Tibial nerve (tissue), 4 donors: ENCODE results near the gene EXOC4. TPM values are rescaled to one million over a fixed set of nuclear protein-coding genes. Genes with fewer than 3 reads are reported as not detected.

ENCODE experiments used
- DNase-seq, 2 donors: peaks; one replicate each; pipeline ENCODE4 v3.0.0-alpha.2; 2019; ENCODE audit warnings: low spot score in 2 of 2
- H3K27ac ChIP-seq, 4 donors: fragments of 200-600 bp; sonication (generic) in 3 of 4; one replicate each; pipeline ENCODE4 v1.5.1; 2017 to 2019; ENCODE audit warnings: mild to moderate bottlenecking in 1 of 4
- H3K27me3 ChIP-seq, 2 donors: fragments of 200-600 bp; sonication (generic) in 1 of 2; one replicate each; pipeline versions ENCODE4 v1.5.1 to v1.6.0; 2017 to 2019
- H3K36me3 ChIP-seq, 3 donors: fragments of 200-600 bp; sonication (generic); one replicate each; pipeline ENCODE4 v1.5.1; 2018 to 2019
- H3K4me1 ChIP-seq, 4 donors: fragments of 200-600 bp; sonication (generic) in 3 of 4; one replicate each; pipeline ENCODE4 v1.5.1; 2017 to 2019
- H3K4me3 ChIP-seq, 4 donors: fragments of 200-600 bp; sonication (generic) in 3 of 4; one replicate each; pipeline ENCODE4 v1.5.1; 2017 to 2019; ENCODE audit warnings: mild to moderate bottlenecking in 1 of 4, moderate library complexity in 1 of 4
- H3K9me3 ChIP-seq, 4 donors: fragments of 200-600 bp; sonication (generic) in 3 of 4; one replicate each; pipeline ENCODE4 v1.5.1; 2017 to 2019
- CTCF ChIP-seq, 5 experiments: fragments of 200-600 bp in 3 of 5; fragments of 450-650 bp in 2 of 5; sonication (generic) in 3 of 5; IDR thresholded peaks; one replicate each; pipeline ENCODE4 v1.5.1; 2016 to 2019; ENCODE audit warnings: antibody characterized with exemption in 5 of 5, mild to moderate bottlenecking in 3 of 5, moderate library complexity in 2 of 5
- EP300 ChIP-seq, 2 donors: sonication (generic); formaldehyde crosslinking; IDR thresholded peaks; one replicate each; pipeline ENCODE4 v1.6.1; 2017; ENCODE audit warnings: antibody characterized with exemption in 2 of 2, mild to moderate bottlenecking in 1 of 2
- POLR2A ChIP-seq, 2 donors: fragments of 450-650 bp; IDR thresholded peaks; one replicate each; pipeline ENCODE4 v1.6.1; 2017; ENCODE audit warnings: antibody characterized with exemption in 2 of 2, mild to moderate bottlenecking in 2 of 2, moderate library complexity in 2 of 2
- WGBS, 2 donors: methylation state at CpG; one replicate each; pipeline ENCODE4 v1.1.5; 2018; 5-methylcytosine and 5-hydroxymethylcytosine counted together
- total RNA-seq, 4 donors: library from RNA; depleted of rRNA; stranded (reverse); fragments of >200 nt; gene quantifications; one replicate each; pipeline ENCODE4 v1.1.0, GENCODE V29; 2016

The EXOC4 gene
- total RNA-seq, 4 donors from 2014 or later = 70.0 to 104 (median 85.8) TPM

DNA sequence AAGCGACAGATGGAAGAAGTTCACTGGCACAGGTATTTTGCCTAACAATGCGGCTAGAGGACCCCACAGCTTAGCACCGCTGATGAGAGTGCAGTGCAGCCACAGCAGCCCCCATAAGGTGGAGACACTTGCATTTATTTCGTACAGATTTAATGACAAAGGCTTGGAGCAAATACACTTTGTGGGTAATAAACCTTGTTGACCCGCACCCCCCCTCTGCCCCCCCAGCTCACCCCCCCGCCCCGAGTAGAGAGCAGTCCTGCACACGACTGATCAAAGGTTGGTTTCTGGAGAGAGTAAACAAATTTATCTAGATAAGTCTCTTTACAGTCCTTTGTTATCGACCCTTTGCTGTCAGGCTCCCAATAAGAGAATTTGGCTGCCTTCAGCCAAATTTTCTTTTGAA lies 777.6 kb downstream of the EXOC4 start:
- Histone ChIP-seq H3K4me3 (no peak overlapping the region), H3K27me3 (no peaks in the 10 kb centered on the region), H3K9me3 (no peaks in the 10 kb centered on the region), H3K36me3 (peaks cover 0 to 5% (median 0%) of the 10 kb centered on the region in 3 donors), H3K27ac (no peak overlapping the region), H3K4me1 (no peaks in the 10 kb centered on the region)
- TF ChIP-seq POLR2A (IDR thresholded peaks at IDR 0.05) (no peak), EP300 (IDR thresholded peaks at IDR 0.05) (no peak), CTCF (IDR thresholded peaks at IDR 0.05) (no peak)
- 73 to 86% methylated on average over 9 of the region's 9 CpGs for WGBS, 2 donors
- no peak for DNase-seq

DNA sequence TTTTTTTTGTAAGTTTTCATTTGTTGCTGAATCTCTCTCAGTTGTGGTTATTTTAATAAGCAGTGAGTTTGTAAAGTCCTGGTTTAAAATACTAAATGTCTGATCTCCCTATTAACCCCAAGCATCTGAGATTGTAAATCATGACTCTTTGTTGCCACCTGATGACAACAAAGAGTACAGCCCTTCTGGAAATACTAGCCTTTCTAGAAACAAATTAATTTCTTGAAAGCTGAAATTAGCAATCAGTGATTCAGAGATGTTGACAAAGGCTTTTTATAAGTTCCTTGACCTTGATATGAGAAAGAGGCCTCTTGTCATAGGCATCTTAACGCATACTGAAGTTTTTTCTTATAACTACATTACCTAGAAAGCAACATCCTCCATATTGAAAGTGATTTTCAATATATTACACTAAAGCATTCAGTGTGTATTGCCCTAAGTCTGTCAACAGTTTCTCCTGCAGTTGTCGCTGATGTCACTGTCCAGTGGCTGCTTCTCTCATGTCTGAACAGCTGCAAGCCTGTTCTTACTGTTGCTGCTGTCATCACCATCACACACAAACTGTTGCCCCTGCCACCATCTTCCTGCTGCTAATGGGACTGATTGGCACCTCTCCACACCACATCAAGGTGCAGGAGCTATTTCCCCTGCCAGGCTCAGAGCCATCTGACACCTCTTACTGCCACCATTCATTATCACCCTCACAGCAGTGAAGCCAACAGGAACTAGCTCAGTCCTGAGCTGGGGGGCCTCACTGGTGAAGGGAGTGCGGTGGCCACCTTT lies 779.1 kb downstream of the EXOC4 start:
- no peak overlapping the region for H3K4me3 ChIP-seq
- no peaks in the 10 kb centered on the region for H3K4me1 ChIP-seq
- no peak overlapping the region for H3K27ac ChIP-seq
- no peaks in the 10 kb centered on the region for H3K9me3 ChIP-seq
- peaks cover 0 to 5% (median 0%) of the 10 kb centered on the region in 3 donors for H3K36me3 ChIP-seq
- 80 to 82% methylated on average over 3 of the region's 3 CpGs for WGBS, 2 donors
- no peak for TF ChIP-seq POLR2A (IDR thresholded peaks at IDR 0.05)
- no peak for TF ChIP-seq CTCF (IDR thresholded peaks at IDR 0.05)
- TF ChIP-seq EP300 (IDR thresholded peaks at IDR 0.05) = no peak
- H3K27me3 ChIP-seq = no peaks in the 10 kb centered on the region
- DNase-seq = no peak

DNA sequence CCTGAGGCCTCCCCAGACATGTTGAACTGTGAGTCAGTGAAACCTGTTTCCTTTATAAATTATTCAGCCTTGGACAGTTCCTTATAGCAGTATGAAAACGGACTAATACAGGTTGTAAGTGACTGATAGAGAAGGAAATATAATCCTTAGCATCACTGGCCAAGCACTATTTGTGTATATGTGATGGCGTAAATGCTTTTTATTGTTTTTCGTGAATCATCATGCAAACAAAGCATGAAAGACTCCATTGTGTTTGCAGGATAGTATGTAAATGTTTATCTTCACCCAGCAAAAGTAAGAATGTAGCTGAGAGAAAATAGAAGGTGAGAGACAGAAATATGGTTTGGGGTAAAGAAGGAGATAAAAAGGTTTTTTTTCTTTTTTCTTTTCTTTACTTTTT lies 781.8 kb downstream of the EXOC4 start:
- 77 to 85% methylated on average over 3 of the region's 3 CpGs for WGBS, 2 donors

GRCh38 chr7:134037991-134038390 lies 785.1 kb downstream of the EXOC4 start:
- no peaks in the 10 kb centered on the region for H3K9me3 ChIP-seq
- H3K27ac ChIP-seq = no peak overlapping the region
- no peaks in the 10 kb centered on the region for H3K36me3 ChIP-seq
- H3K27me3 ChIP-seq = no peaks in the 10 kb centered on the region
- WGBS, 2 donors = 93 to 96% methylated on average over 4 of the region's 4 CpGs
- H3K4me3 ChIP-seq = no peak overlapping the region
- no peak for TF ChIP-seq CTCF (IDR thresholded peaks at IDR 0.05)
- no peak for TF ChIP-seq EP300 (IDR thresholded peaks at IDR 0.05)
- no peak for TF ChIP-seq POLR2A (IDR thresholded peaks at IDR 0.05)
- H3K4me1 ChIP-seq = no peaks in the 10 kb centered on the region
- DNase-seq = no peak

More for the DNA sequence above, 781.8 kb downstream of the EXOC4 start:
- Histone ChIP-seq H3K4me1 (no peaks in the 10 kb centered on the region), H3K36me3 (peaks cover 0 to 5% (median 0%) of the 10 kb centered on the region in 3 donors), H3K9me3 (no peaks in the 10 kb centered on the region), H3K4me3 (no peak overlapping the region), H3K27ac (no peak overlapping the region), H3K27me3 (no peaks in the 10 kb centered on the region)
- TF ChIP-seq POLR2A (IDR thresholded peaks at IDR 0.05) = no peak
- TF ChIP-seq CTCF (IDR thresholded peaks at IDR 0.05) = no peak
- TF ChIP-seq EP300 (IDR thresholded peaks at IDR 0.05) = no peak
- DNase-seq = no peak

DNA sequence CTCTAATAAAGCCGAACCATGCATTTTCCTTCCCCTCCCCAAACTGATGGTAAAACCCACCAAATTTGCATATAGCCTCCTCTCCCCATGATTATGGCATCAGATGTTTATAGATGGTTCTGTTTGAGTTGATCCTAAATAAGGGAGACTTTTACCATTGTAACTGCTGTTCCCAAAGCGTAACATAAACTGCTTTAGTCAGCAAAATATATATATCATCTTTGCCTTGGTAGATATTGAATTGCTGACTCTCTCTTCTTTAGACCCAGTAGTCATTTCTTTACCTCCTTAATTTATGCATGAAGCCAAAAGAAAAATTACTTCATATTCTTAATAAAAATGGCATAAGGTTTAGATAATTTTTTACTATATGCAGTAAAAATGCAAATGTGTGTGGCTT lies 788.1 kb downstream of the EXOC4 start:
- no peaks in the 10 kb centered on the region for H3K9me3 ChIP-seq
- no peaks in the 10 kb centered on the region for H3K27me3 ChIP-seq
- no peak overlapping the region for H3K27ac ChIP-seq
- TF ChIP-seq CTCF (IDR thresholded peaks at IDR 0.05) (no peak), POLR2A (IDR thresholded peaks at IDR 0.05) (no peak), EP300 (IDR thresholded peaks at IDR 0.05) (no peak)
- no peaks in the 10 kb centered on the region for H3K36me3 ChIP-seq
- no peaks in the 10 kb centered on the region for H3K4me1 ChIP-seq
- no peak for DNase-seq
- H3K4me3 ChIP-seq = no peak overlapping the region
- WGBS, 2 donors = 97 to 99% methylated on average over 2 of the region's 2 CpGs
